IMR-90 (cell line): ENCODE measurements around the gene GNPTG.

ENCODE experiments used
- BHLHE40 ChIP-seq: fragments of 150-350 bp; IDR thresholded peaks from 2 replicates; pipeline ENCODE4 v1.6.1; 2016; ENCODE audit warnings: mild to moderate bottlenecking, low read depth, low read length
- CEBPB ChIP-seq: IDR thresholded peaks from 2 replicates; pipeline ENCODE4 v1.6.1; 2012; ENCODE audit warnings: low read depth, low read length, improper control_type of control experiment
- CTCF ChIP-seq: conservative IDR thresholded peaks from 2 replicates; pipeline ENCODE4 v1.5.1; 2012; ENCODE audit warnings: mild to moderate bottlenecking, low read depth, low read length, improper control_type of control experiment
- ELK1 ChIP-seq: fragments of 150-350 bp; IDR thresholded peaks from 2 replicates; pipeline ENCODE4 v1.6.1; 2016; ENCODE audit warnings: low read depth, mild to moderate bottlenecking, low read length, moderate library complexity, borderline replicate concordance
- NFE2L2 ChIP-seq: fragments of 150-350 bp; IDR thresholded peaks from 2 replicates; pipeline ENCODE4 v1.6.1; 2016; ENCODE audit warnings: low read depth, mild to moderate bottlenecking, low read length
- POLR2A ChIP-seq: IDR thresholded peaks from 2 replicates; pipeline ENCODE4 v1.6.1; 2012; ENCODE audit warnings: mild to moderate bottlenecking, low read depth, low read length
- RAD21 ChIP-seq: IDR thresholded peaks from 2 replicates; pipeline ENCODE4 v1.6.1; 2012; ENCODE audit warnings: low read length, improper control_type of control experiment
- RCOR1 ChIP-seq: IDR thresholded peaks from 2 replicates; pipeline ENCODE4 v1.6.1; 2012; ENCODE audit warnings: mild to moderate bottlenecking, low read length, improper control_type of control experiment; ENCODE audit not compliant: insufficient replicate concordance
- RFX5 ChIP-seq: IDR thresholded peaks from 2 replicates; pipeline ENCODE4 v1.8.0; 2012; ENCODE audit warnings: low read depth, mild to moderate bottlenecking, low read length, moderate library complexity
- SMC3 ChIP-seq: fragments of 150-350 bp; IDR thresholded peaks from 2 replicates; pipeline ENCODE4 v1.6.1; 2016; ENCODE audit warnings: low read depth, mild to moderate bottlenecking, antibody characterized with exemption, low read length, moderate library complexity

DNA sequence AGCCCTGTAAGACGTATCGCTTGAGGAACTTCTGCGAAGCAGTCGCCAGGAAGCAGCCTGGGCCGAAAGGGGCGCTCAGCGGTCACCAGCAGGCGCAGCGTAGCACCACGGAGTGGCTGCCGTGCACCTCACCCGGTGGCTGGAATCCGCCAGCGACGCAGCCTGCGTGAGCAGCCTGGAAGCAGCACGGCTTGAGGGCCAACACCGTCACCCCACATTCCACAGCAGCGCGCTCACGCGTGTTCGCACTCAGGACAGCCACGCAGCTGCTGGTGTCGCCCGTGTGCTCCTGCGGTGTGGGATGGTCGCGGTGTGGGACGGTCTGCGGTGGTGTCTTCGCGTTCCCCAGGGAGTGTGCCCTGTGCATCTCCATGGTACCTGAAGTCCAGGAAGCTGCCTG lies 32.7 kb upstream of the GNPTG start:
- TF ChIP-seq CTCF (no peak), POLR2A (no peak), RCOR1 (no peak), NFE2L2 (no peak), ELK1 (no peak), RFX5 (no peak), BHLHE40 (no peak), CEBPB (no peak), SMC3 (no peak), RAD21 (no peak)
